Measurements from ENCODE around the gene BCKDHA.

DNA sequence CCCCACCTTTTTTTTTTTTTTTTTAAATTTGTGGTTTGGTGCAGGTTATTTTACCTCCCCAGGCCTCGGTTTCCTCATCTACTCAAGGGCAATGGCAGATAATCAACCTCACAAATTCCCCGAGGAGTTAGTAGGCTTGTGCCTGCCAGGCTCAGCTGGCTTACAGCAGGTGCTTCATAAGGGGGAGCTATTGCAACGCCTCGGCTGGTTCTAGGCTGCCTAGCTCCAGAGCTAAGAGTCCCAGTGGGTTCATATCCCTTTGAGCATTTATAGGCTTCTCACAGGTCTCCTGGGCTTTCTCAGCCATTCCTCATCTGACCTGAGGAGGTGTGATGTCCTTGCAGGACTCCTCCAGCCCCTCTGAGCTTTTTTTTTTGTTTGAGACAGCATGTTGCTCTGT lies 10.6 kb downstream of the BCKDHA start:
- TF ChIP-seq, protein P1, sequence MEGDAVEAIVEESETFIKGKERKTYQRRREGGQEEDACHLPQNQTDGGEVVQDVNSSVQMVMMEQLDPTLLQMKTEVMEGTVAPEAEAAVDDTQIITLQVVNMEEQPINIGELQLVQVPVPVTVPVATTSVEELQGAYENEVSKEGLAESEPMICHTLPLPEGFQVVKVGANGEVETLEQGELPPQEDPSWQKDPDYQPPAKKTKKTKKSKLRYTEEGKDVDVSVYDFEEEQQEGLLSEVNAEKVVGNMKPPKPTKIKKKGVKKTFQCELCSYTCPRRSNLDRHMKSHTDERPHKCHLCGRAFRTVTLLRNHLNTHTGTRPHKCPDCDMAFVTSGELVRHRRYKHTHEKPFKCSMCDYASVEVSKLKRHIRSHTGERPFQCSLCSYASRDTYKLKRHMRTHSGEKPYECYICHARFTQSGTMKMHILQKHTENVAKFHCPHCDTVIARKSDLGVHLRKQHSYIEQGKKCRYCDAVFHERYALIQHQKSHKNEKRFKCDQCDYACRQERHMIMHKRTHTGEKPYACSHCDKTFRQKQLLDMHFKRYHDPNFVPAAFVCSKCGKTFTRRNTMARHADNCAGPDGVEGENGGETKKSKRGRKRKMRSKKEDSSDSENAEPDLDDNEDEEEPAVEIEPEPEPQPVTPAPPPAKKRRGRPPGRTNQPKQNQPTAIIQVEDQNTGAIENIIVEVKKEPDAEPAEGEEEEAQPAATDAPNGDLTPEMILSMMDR (IDR thresholded peaks at IDR 0.05), result no peak
- TF ChIP-seq POLR2AphosphoS5 (IDR thresholded peaks at IDR 0.05) (no peak), POLR2A (IDR thresholded peaks at IDR 0.05; ENCODE audit: low read depth) (no peak)

Measured in esophagus muscularis mucosa (tissue), 3 donors.